ENCODE measurements around the gene TPPP.
"Not testable (repeated sequence)": the region's sequence is repeated elsewhere in the genome, so short reads cannot be mapped to it uniquely, and the experiment has no call there.

Gene TPPP

GRCh38 chr5:691817-692528 is 1.2 kb downstream of the TPPP start:
- TF ChIP-seq, protein P1, sequence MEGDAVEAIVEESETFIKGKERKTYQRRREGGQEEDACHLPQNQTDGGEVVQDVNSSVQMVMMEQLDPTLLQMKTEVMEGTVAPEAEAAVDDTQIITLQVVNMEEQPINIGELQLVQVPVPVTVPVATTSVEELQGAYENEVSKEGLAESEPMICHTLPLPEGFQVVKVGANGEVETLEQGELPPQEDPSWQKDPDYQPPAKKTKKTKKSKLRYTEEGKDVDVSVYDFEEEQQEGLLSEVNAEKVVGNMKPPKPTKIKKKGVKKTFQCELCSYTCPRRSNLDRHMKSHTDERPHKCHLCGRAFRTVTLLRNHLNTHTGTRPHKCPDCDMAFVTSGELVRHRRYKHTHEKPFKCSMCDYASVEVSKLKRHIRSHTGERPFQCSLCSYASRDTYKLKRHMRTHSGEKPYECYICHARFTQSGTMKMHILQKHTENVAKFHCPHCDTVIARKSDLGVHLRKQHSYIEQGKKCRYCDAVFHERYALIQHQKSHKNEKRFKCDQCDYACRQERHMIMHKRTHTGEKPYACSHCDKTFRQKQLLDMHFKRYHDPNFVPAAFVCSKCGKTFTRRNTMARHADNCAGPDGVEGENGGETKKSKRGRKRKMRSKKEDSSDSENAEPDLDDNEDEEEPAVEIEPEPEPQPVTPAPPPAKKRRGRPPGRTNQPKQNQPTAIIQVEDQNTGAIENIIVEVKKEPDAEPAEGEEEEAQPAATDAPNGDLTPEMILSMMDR (IDR thresholded peaks at IDR 0.05; ENCODE audit: insufficient read depth, low read length, poor library complexity, severe bottlenecking) = no peak
- no peak for TF ChIP-seq EZH2phosphoT487 (conservative IDR thresholded peaks at IDR 0.05; ENCODE audit: low read length)
- Histone ChIP-seq H3K36me3 (ENCODE audit: low read length) (no peaks in the 10 kb centered on the region), H3F3A (ENCODE audit: insufficient read depth) (no peaks in the 10 kb centered on the region), H3K9me3 (ENCODE audit: insufficient read depth, low read length) (no peaks in the 10 kb centered on the region), H3K27ac (ENCODE audit: low read depth, low read length) (no peak overlapping the region), H4K20me1 (ENCODE audit: low read depth, low read length) (no peaks in the 10 kb centered on the region), H3K27me3 (ENCODE audit: low read length) (no peaks in the 10 kb centered on the region), H3K9me2 (replicated peaks; ENCODE audit: insufficient read depth, low read length) (no peaks in the 10 kb centered on the region), H2AFZ (ENCODE audit: low read depth, low read length, severe bottlenecking) (no peak overlapping the region), H3K4me3 (ENCODE audit: insufficient read depth, low read length, poor library complexity, severe bottlenecking) (no peak overlapping the region), H3K4me2 (ENCODE audit: low read depth, low read length, poor library complexity, severe bottlenecking) (peak overlapping the region; percentile 29), H3K79me2 (ENCODE audit: insufficient read depth, low read length) (no peaks in the 10 kb centered on the region), H3K9ac (ENCODE audit: low read length) (no peak overlapping the region)

DNA sequence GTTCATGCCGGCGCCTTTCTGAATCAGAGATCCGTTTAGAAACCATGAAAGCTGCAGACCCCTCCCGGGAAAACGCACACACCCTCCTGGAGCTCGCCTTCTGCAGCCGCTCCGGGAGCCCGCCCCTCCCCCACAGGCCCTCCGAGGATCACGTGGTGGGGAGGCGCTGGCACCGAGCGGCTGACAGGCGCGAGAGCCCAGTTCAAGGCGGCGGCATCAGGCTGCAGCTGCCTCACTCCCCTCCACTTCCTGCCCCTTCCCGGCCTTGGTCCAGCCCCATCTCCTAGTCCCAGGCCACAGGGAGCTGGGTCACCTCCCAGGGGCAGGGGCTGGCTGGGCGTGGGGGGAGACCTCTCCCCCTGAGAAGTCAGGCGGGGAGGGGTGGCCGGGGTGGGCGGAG is 2.1 kb downstream of the TPPP start:
- H3K9ac ChIP-seq (ENCODE audit: low read length); H3K9me3 ChIP-seq (ENCODE audit: insufficient read depth, low read length); H3K4me2 ChIP-seq (ENCODE audit: low read depth, low read length, poor library complexity, severe bottlenecking); H2AFZ ChIP-seq (ENCODE audit: low read depth, low read length, severe bottlenecking); H3K4me3 ChIP-seq (ENCODE audit: insufficient read depth, low read length, poor library complexity, severe bottlenecking); H4K20me1 ChIP-seq (ENCODE audit: low read depth, low read length); H3F3A ChIP-seq (ENCODE audit: insufficient read depth); H3K27me3 ChIP-seq (ENCODE audit: low read length); H3K36me3 ChIP-seq (ENCODE audit: low read length); H3K9me2 ChIP-seq (replicated peaks; ENCODE audit: insufficient read depth, low read length); H3K79me2 ChIP-seq (ENCODE audit: insufficient read depth, low read length); H3K27ac ChIP-seq (ENCODE audit: low read depth, low read length): not testable (repeated sequence)

- H4K20me1 ChIP-seq (ENCODE audit: low read depth, low read length); H3K9me2 ChIP-seq (replicated peaks; ENCODE audit: insufficient read depth, low read length); H3K27me3 ChIP-seq (ENCODE audit: low read length): not testable (repeated sequence)
Observed at GRCh38 chr5:690293-690692, 2.9 kb downstream of the TPPP start.

GRCh38 chr5:688348-689010 is 4.7 kb downstream of the TPPP start:
- H3K4me2 ChIP-seq (ENCODE audit: low read depth, low read length, poor library complexity, severe bottlenecking); H3K36me3 ChIP-seq (ENCODE audit: low read length); H3K27me3 ChIP-seq (ENCODE audit: low read length); H3F3A ChIP-seq (ENCODE audit: insufficient read depth); H3K9ac ChIP-seq (ENCODE audit: low read length); H3K79me2 ChIP-seq (ENCODE audit: insufficient read depth, low read length); H3K4me3 ChIP-seq (ENCODE audit: insufficient read depth, low read length, poor library complexity, severe bottlenecking); H4K20me1 ChIP-seq (ENCODE audit: low read depth, low read length); H2AFZ ChIP-seq (ENCODE audit: low read depth, low read length, severe bottlenecking); H3K9me3 ChIP-seq (ENCODE audit: insufficient read depth, low read length); H3K27ac ChIP-seq (ENCODE audit: low read depth, low read length); H3K9me2 ChIP-seq (replicated peaks; ENCODE audit: insufficient read depth, low read length): not testable (repeated sequence)

More at GRCh38 chr5:690293-690692, 2.9 kb downstream of the TPPP start:
- H3F3A ChIP-seq (ENCODE audit: insufficient read depth); H3K9ac ChIP-seq (ENCODE audit: low read length); H3K27ac ChIP-seq (ENCODE audit: low read depth, low read length); H3K9me3 ChIP-seq (ENCODE audit: insufficient read depth, low read length); H3K4me3 ChIP-seq (ENCODE audit: insufficient read depth, low read length, poor library complexity, severe bottlenecking); H3K36me3 ChIP-seq (ENCODE audit: low read length); H3K4me2 ChIP-seq (ENCODE audit: low read depth, low read length, poor library complexity, severe bottlenecking); H3K79me2 ChIP-seq (ENCODE audit: insufficient read depth, low read length); H2AFZ ChIP-seq (ENCODE audit: low read depth, low read length, severe bottlenecking): not testable (repeated sequence)

- H3K9ac ChIP-seq (ENCODE audit: low read length); H3K4me3 ChIP-seq (ENCODE audit: insufficient read depth, low read length, poor library complexity, severe bottlenecking); H3K9me3 ChIP-seq (ENCODE audit: insufficient read depth, low read length); H3K27me3 ChIP-seq (ENCODE audit: low read length); H3K4me2 ChIP-seq (ENCODE audit: low read depth, low read length, poor library complexity, severe bottlenecking); H3F3A ChIP-seq (ENCODE audit: insufficient read depth); H3K79me2 ChIP-seq (ENCODE audit: insufficient read depth, low read length); H4K20me1 ChIP-seq (ENCODE audit: low read depth, low read length); H3K27ac ChIP-seq (ENCODE audit: low read depth, low read length); H3K36me3 ChIP-seq (ENCODE audit: low read length); H2AFZ ChIP-seq (ENCODE audit: low read depth, low read length, severe bottlenecking); H3K9me2 ChIP-seq (replicated peaks; ENCODE audit: insufficient read depth, low read length): not testable (repeated sequence)
Observed at GRCh38 chr5:686936-687335, 6.2 kb downstream of the TPPP start.

DNA sequence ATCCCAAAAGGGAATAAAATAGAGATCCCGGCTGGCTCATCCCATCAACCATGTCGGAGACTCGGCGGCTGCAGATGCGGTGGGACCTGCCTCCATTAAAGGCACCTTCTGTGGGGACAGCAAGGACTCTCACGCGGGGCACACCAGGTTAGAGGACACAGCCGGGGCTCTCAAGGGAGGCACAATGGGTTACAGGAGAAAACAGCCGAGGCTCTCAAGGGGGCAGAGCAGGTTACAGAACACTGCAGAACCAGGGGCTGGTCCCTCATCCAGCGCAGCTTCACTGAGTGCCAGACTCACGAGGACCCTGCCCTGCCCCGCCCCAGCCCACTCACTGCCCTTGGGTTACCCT is 7.0 kb downstream of the TPPP start:
- not testable (repeated sequence) for H2AFZ ChIP-seq (ENCODE audit: low read depth, low read length, severe bottlenecking); H3K27me3 ChIP-seq (ENCODE audit: low read length); H3K4me3 ChIP-seq (ENCODE audit: insufficient read depth, low read length, poor library complexity, severe bottlenecking); H3K9me2 ChIP-seq (replicated peaks; ENCODE audit: insufficient read depth, low read length); H3K9me3 ChIP-seq (ENCODE audit: insufficient read depth, low read length); H3K4me2 ChIP-seq (ENCODE audit: low read depth, low read length, poor library complexity, severe bottlenecking); H4K20me1 ChIP-seq (ENCODE audit: low read depth, low read length); H3K36me3 ChIP-seq (ENCODE audit: low read length); H3K27ac ChIP-seq (ENCODE audit: low read depth, low read length); H3F3A ChIP-seq (ENCODE audit: insufficient read depth); H3K9ac ChIP-seq (ENCODE audit: low read length); H3K79me2 ChIP-seq (ENCODE audit: insufficient read depth, low read length)
